HepG2 (cell line): ENCODE results near the gene CCL23.

Experiments
- ARNT ChIP-seq: fragments of 450-650 bp; IDR thresholded peaks from 2 replicates; pipeline ENCODE4 v1.6.1; 2017
- FOXJ3 ChIP-seq: sonication (generic); formaldehyde crosslinking; IDR thresholded peaks from 2 replicates; pipeline ENCODE4 v1.4.0; 2020; ENCODE audit warnings: missing genetic modification reagents, mild to moderate bottlenecking, borderline replicate concordance
- GABPA ChIP-seq, 2 experiments: IDR thresholded peaks; 2 replicates each; pipeline ENCODE4 v1.6.1; 2011 to 2016; ENCODE audit warnings: low read depth in 2 of 2, low read length in 1 of 2, missing biosample characterization in 1 of 2, missing genetic modification characterization in 1 of 2
- MAFK ChIP-seq, 2 experiments: IDR thresholded peaks in 1 of 2; conservative IDR thresholded peaks in 1 of 2; 2 replicates each; pipeline ENCODE4 v1.6.1; 2011; ENCODE audit warnings: improper control_type of control experiment in 2 of 2, low read length in 2 of 2
- NCOA2 ChIP-seq: sonication (generic); formaldehyde crosslinking; IDR thresholded peaks from 2 replicates; pipeline ENCODE4 v1.8.0; 2022; ENCODE audit warnings: inconsistent platforms
- NR2C2 ChIP-seq: sonication (generic); formaldehyde crosslinking; IDR thresholded peaks from 2 replicates; pipeline ENCODE4 v1.4.0; 2020; ENCODE audit warnings: missing genetic modification reagents, mild to moderate bottlenecking, moderate library complexity, borderline replicate concordance
- RAD21 ChIP-seq: fragments of 450-650 bp; formaldehyde crosslinking; IDR thresholded peaks from 2 replicates; pipeline ENCODE4 v1.5.0; 2020; ENCODE audit warnings: mild to moderate bottlenecking
- SMAD1 ChIP-seq: sonication (generic); formaldehyde crosslinking; IDR thresholded peaks from 2 replicates; pipeline ENCODE4 v1.4.0; 2020; ENCODE audit warnings: missing genetic modification reagents, low read depth, mild to moderate bottlenecking, borderline replicate concordance
- ZNF619 ChIP-seq: sonication (generic); formaldehyde crosslinking; IDR thresholded peaks from 2 replicates; pipeline ENCODE4 v1.4.0; 2020; ENCODE audit warnings: mild to moderate bottlenecking, missing genetic modification reagents
- TF ChIP-seq, protein P1 (sequence below): sonication (generic); formaldehyde crosslinking; IDR thresholded peaks from 2 replicates; pipeline ENCODE4 v1.4.0; 2020; ENCODE audit warnings: mild to moderate bottlenecking, missing genetic modification reagents
- TF ChIP-seq, protein P2 (sequence below): sonication (generic); formaldehyde crosslinking; IDR thresholded peaks from 2 replicates; pipeline ENCODE4 v1.5.0; 2020; ENCODE audit warnings: mild to moderate bottlenecking, missing genetic modification reagents, moderate library complexity
- TF ChIP-seq, protein P3 (sequence below): sonication (generic); formaldehyde crosslinking; IDR thresholded peaks from 2 replicates; pipeline ENCODE4 v1.5.0; 2020; ENCODE audit warnings: missing genetic modification reagents
- TF ChIP-seq, protein P4 (sequence below): sonication (generic); formaldehyde crosslinking; IDR thresholded peaks from 2 replicates; pipeline ENCODE4 v1.5.0; 2020; ENCODE audit warnings: missing genetic modification reagents
- TF ChIP-seq, protein P5 (sequence below): IDR thresholded peaks from 2 replicates; pipeline ENCODE4 v1.6.1; 2016; ENCODE audit warnings: low read depth, control low read depth

DNA sequence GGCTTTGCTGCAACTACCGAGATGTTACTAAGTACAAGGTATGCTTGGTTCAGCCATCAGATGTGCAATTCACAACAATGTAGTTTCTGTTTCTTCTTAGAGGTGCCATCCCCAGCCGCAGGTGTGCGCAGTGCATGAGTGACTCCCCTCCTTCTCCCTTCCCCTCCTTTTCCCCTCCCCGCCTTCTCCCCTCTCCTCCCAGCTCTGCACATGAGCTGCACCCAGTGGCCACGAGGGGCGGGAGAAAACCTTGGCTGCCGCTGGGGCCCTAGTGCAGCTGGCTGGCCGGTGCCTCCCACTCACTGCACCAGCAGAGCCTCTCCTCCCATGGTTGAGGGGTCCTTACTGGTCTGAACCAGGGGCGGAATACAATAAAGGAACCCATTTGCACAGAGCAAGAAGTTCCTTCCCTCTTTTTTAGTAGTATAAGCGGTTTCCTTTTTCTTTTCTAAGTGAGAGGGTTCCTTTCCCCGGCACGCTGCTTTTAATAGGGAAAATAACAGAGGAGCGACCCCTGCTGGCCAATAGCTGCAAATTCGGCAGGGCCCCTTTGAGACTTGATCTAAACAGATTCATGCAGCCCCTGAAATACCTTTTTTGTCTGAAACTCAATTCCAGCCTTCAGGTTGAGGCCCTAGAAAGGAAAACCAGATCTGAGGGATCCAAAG, 8.6 kb downstream of the CCL23 start:
- TF ChIP-seq, protein P1, sequence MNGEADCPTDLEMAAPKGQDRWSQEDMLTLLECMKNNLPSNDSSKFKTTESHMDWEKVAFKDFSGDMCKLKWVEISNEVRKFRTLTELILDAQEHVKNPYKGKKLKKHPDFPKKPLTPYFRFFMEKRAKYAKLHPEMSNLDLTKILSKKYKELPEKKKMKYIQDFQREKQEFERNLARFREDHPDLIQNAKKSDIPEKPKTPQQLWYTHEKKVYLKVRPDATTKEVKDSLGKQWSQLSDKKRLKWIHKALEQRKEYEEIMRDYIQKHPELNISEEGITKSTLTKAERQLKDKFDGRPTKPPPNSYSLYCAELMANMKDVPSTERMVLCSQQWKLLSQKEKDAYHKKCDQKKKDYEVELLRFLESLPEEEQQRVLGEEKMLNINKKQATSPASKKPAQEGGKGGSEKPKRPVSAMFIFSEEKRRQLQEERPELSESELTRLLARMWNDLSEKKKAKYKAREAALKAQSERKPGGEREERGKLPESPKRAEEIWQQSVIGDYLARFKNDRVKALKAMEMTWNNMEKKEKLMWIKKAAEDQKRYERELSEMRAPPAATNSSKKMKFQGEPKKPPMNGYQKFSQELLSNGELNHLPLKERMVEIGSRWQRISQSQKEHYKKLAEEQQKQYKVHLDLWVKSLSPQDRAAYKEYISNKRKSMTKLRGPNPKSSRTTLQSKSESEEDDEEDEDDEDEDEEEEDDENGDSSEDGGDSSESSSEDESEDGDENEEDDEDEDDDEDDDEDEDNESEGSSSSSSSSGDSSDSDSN (CRISPR knock-in tag), result no peak
- TF ChIP-seq, protein P2, sequence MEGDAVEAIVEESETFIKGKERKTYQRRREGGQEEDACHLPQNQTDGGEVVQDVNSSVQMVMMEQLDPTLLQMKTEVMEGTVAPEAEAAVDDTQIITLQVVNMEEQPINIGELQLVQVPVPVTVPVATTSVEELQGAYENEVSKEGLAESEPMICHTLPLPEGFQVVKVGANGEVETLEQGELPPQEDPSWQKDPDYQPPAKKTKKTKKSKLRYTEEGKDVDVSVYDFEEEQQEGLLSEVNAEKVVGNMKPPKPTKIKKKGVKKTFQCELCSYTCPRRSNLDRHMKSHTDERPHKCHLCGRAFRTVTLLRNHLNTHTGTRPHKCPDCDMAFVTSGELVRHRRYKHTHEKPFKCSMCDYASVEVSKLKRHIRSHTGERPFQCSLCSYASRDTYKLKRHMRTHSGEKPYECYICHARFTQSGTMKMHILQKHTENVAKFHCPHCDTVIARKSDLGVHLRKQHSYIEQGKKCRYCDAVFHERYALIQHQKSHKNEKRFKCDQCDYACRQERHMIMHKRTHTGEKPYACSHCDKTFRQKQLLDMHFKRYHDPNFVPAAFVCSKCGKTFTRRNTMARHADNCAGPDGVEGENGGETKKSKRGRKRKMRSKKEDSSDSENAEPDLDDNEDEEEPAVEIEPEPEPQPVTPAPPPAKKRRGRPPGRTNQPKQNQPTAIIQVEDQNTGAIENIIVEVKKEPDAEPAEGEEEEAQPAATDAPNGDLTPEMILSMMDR (CRISPR knock-in tag), result peak; percentile 71
- TF ChIP-seq SMAD1 (CRISPR knock-in tag), result no peak
- TF ChIP-seq MAFK (conservative IDR thresholded peaks at IDR 0.05 in 1 of 2, IDR thresholded peaks at IDR 0.05 in 1 of 2; ENCODE audit: low read length in 2 of 2), result no peak
- TF ChIP-seq ARNT, result no peak
- no peak for TF ChIP-seq NR2C2 (CRISPR knock-in tag)
- TF ChIP-seq, protein P3, sequence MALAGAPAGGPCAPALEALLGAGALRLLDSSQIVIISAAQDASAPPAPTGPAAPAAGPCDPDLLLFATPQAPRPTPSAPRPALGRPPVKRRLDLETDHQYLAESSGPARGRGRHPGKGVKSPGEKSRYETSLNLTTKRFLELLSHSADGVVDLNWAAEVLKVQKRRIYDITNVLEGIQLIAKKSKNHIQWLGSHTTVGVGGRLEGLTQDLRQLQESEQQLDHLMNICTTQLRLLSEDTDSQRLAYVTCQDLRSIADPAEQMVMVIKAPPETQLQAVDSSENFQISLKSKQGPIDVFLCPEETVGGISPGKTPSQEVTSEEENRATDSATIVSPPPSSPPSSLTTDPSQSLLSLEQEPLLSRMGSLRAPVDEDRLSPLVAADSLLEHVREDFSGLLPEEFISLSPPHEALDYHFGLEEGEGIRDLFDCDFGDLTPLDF (CRISPR knock-in tag), result no peak
- TF ChIP-seq, protein P4, sequence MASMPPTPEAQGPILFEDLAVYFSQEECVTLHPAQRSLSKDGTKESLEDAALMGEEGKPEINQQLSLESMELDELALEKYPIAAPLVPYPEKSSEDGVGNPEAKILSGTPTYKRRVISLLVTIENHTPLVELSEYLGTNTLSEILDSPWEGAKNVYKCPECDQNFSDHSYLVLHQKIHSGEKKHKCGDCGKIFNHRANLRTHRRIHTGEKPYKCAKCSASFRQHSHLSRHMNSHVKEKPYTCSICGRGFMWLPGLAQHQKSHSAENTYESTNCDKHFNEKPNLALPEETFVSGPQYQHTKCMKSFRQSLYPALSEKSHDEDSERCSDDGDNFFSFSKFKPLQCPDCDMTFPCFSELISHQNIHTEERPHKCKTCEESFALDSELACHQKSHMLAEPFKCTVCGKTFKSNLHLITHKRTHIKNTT (CRISPR knock-in tag), result no peak
- peak; percentile 80 for TF ChIP-seq RAD21
- no peak for TF ChIP-seq NCOA2 (CRISPR knock-in tag)
- TF ChIP-seq, protein P5, sequence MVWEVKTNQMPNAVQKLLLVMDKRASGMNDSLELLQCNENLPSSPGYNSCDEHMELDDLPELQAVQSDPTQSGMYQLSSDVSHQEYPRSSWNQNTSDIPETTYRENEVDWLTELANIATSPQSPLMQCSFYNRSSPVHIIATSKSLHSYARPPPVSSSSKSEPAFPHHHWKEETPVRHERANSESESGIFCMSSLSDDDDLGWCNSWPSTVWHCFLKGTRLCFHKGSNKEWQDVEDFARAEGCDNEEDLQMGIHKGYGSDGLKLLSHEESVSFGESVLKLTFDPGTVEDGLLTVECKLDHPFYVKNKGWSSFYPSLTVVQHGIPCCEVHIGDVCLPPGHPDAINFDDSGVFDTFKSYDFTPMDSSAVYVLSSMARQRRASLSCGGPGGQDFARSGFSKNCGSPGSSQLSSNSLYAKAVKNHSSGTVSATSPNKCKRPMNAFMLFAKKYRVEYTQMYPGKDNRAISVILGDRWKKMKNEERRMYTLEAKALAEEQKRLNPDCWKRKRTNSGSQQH (CRISPR knock-in tag), result no peak
- no peak for TF ChIP-seq GABPA (IDR thresholded peaks at IDR 0.05; ENCODE audit: low read depth, low read length)
- no peak for TF ChIP-seq GABPA (CRISPR knock-in tag; IDR thresholded peaks at IDR 0.05; ENCODE audit: low read depth)
- TF ChIP-seq ZNF619 (CRISPR knock-in tag), result no peak
- no peak for TF ChIP-seq FOXJ3 (CRISPR knock-in tag)
